Endometrial microvascular endothelial cells (primary cell): Measurements from ENCODE around the gene KCTD11. TPM values are rescaled to one million over a fixed set of nuclear protein-coding genes. Genes with fewer than 3 reads are reported as not detected.

Experiments
- in situ Hi-C: cut with HindIII; loops from 2 replicates; pipeline ENCODE4 v1.10.0; 2017; ENCODE audit warnings: low sequenced_read_pairs, low pct_unique_long_range_greater_than_20kb; ENCODE audit errors: inconsistent ontology term
- total RNA-seq: library from RNA; depleted of rRNA; stranded (reverse); fragments of >200 nt; gene quantifications from one replicate; pipeline ENCODE4 v1.2.3, GENCODE V29; 2015; ENCODE audit errors: inconsistent ontology term

The KCTD11 gene
- total RNA-seq, 1 donor from 2014 or later = 7.8 TPM

DNA sequence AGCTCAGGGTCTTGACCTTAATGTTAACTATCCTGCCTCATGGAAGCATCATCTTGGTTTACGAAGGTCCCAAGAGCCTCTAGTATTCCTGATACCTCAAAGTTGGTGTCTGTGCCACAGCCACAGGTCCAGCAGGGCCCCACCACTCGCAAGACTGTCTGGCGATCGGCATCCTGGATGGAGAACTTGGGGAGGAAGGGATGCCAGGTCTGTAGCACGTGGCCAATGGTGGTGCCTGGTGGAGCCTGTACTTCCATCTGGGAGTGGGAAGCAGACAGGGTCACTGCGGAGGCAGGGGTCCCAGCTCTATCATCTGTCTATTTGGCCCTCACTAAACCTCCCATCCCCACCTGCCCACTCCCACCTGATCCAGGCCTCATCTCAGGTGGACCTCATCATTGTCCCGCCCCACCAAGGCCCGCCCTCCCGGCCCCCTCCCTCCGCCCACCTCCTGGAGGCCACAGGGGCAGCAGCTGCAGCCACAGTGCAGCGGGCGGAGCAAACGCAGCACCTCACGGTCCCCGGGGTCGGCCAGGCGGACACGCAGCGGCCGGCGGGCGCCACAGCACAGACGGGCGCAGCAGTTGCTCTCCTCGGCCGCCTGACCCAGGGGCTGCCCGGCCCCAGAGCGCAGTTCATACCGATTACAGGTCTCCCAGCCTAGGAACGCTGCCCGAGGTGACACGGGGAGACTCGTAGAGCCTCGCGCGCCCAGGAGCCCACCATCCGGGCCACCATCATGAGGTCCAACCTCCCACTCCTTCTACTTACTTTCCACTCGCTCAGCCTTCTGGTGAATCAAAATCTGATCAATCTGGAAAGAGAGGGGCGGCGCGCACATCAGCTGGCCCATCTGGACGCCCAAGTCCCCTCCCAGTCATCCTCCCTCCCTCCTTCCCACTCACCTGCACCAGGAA lies 41.0 kb downstream of the KCTD11 start:
- in situ Hi-C loops = no loop called here

DNA sequence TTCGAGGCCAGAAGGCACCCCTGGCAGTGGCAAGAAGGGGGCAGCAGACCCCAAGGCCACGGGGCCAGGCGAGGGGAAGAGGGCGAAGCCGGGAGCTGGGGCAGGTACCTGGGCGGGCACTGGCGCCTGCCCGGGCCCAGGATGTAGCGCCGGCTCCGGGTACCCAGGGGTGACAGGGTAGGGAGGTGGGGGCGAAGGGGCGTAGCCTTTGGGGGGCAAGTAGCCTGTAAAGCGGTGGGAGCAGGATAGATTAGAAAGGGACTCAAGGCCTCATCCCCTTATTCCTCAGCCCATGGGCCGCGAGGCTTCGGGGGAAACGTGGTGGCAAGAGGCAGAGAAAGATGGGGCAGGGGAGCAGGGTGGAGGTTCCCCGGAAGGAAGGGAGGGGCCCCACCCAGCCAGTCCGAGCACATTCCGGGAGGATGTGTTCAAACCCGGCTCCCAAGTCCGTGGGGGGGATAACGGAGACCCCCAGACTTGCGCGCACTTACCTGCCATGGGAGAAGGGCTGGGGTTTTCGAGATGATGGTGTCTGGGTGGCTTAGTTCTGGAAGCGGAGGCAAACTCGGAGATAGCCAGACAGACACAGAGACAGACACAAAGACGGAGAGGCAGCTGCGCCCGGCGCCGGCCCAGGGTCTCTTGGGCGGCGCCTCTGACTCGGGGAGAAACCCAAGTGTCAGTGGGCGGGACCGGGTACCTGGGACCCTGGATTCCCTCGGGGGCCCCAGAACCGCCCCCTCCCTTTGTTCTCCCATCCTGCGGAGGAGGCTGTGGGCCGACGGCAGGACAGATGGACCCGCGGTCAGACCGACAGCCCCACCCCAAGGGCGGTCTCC lies 41.9 kb downstream of the KCTD11 start:
- in situ Hi-C loops = no loop called here

DNA sequence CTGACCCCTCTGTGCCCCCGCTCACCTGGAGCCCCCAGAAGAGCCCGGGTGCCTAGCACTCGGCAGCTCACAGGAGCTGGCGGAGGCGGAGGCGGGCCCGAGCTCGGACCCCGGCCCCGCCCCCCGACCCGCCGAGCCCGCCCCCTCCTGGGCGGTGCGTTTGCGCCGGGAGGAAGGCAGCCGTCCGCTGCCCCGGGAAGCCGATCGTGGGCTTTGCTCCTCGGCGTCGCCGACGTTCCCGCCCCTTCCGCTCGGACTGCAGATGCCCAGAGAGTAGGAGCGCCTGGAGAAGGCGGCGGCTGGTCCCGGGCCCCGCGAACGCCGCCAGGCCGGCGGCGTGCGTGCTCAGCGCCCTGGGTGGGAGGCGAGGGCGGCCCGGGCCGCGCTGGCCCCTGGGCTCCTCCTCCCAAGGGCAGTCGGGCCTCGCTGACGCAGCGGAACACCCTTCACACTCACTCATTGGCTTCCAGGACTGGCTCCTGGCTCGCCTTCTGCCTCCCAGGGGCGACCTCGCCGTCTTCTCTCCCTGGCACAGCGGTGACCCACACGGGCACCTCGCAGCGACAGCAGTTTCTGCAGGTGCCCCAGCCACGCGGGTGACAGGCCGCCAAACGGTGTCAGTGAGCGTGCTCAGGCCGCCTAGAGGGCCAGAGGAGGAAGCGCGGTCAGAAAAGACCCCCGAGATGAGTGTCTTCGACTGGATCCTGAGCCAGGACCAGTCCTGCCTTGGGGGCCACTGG lies 42.7 kb downstream of the KCTD11 start, which contains the start of gene PLSCR3:
Gene PLSCR3 (minus strand): TSS at position 74 of the 740 bp plus-strand sequence. CDS start 415 bp downstream, outside the sequence.
- in situ Hi-C loops = no loop called here

DNA sequence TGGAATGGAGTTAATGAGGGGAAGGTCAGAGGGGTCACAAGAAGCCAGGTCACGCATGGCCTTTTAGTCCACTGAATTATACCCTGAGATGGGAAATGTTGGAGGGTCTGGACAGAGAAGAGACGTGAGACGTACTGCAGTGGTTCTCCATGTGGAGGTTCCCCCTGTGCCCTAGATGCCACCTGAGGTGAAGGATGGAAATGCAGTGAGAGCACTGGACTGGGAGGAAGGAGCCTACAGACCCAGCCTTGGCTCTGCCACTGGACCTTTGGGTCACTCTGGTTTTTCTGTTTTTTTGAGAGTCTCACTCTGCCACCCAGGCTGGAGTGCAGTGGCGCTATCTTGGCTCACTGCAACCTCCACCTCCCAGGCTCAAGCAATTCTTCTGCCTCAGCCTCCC lies 44.2 kb downstream of the KCTD11 start:
- in situ Hi-C loops = no loop called here

DNA sequence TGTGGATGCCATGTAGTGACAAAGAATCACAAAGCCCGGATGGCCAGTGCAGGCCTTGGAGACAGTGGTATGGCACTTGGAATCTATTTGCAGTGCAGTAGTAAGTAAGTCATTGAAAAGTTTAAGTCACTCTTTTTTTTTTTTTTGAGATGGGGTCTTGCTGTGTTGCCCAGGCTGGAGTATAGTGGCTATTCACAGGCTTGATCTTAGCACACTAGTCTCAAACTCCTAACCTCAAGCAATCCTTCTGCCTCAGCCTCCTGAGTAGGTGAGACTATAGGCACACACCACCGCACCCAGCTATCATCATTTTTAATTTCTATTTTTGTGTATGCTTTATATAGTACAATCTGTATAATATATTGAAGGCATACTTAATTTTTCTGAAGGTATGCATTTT lies 46.6 kb downstream of the KCTD11 start:
- in situ Hi-C loops = no loop called here

DNA sequence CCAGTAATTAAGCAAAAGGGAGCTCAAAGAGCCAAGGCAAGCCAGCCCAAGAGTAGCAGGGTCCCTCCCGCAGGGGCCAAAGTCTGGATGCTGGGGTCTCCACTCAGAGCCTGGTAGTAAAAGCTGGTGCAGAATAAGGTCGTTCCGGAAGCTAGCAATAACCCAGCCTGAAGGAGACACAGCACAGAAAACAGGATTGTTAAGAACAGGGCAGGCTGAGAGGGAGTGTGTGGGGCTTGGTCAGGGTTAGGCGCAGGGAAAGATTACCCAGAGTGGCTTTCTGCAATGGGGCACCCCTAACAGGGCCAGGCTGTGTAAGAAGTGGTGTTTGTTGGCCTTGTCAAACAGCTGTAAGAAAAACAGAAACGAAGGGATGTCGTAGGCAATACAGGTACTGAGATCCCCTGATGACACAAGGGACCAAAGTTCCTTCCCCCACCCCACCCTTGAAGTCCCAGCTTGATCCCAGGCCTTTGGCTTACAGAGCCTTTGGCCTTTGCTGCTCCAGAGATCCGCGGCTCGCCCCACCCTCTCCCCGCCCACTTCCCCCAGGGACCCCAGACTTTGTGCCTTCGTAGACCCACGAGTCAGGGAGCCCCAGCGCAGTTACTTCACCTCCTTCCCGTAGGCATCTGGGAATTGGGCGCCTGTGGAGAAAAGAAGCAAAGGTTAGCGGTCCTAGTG lies 51.2 kb downstream of the KCTD11 start:
- in situ Hi-C loops = no loop called here

DNA sequence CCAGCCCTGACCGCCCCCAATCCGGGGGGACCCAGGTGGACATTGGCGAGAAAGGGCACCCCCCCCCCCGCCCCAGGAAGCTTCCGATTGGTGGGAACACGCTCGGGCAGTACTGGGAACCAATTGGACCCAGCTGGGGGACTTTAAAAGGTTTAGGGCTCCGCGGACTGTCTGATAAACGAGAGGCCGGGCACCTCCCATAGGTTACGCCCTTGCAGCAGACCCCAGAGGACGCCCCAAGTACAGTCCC lies 51.7 kb downstream of the KCTD11 start:
- in situ Hi-C loops = no loop called here

DNA sequence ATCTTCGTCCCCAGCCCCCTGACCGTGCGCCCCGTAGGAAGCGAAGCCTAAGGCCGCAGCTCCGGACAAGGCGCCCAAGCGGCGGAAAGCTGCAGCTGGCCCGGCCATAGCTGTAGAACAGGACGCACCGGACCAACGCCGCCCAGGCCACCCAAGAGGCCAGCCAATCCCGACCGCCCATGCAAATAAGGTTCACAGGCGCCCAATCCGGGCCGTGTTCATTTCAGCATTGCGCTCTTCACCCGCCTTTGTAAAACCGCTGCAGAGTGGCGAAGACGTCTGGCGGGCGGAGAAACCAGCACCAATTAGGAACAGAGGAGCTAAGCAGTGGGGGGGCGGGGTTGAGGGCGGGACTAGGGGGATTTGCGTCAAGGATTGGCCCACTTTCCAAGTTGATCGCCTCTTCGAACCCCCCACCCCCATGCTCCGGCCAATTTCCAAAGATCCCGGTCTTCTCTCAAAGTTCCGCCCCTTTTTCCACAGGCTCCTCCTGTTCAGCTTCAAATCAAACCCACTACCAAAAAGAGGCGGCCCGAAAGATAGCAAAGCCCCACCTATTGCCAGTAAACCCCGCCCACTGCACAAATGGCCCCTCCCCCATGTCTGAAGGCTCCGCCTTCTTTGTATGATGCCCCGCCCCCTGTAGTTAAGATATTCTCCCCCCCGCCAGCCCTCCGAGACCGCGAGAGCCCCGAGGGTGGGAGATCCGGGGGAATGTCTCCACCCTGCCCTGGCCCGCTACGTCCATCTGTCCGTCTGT lies 52.2 kb downstream of the KCTD11 start, which contains the start of gene TMEM256:
Gene TMEM256 (minus strand): TSS at position 121 of the 760 bp plus-strand sequence. CDS start 13 bp downstream, at position 108.
- in situ Hi-C loops = no loop called here

Other genes with a start within 250 kb of the KCTD11 start
- gene ASGR2, start 237.3 kb upstream of the KCTD11 start, total RNA-seq = not detected
- not detected for gene ASGR1, start 172.8 kb upstream of the KCTD11 start, total RNA-seq
- 5.9 TPM for gene DLG4, start 132.3 kb upstream of the KCTD11 start, total RNA-seq
- gene ACADVL, start 132.2 kb upstream of the KCTD11 start, total RNA-seq = 357 TPM
- gene DVL2, start 117.6 kb upstream of the KCTD11 start, total RNA-seq = 31.8 TPM
- 65.3 TPM for gene PHF23, start 112.7 kb upstream of the KCTD11 start, total RNA-seq
- gene GABARAP, start 109.7 kb upstream of the KCTD11 start, total RNA-seq = 154 TPM
- gene CTDNEP1, start 100.4 kb upstream of the KCTD11 start, total RNA-seq = 55.9 TPM
- gene ELP5, start 99.9 kb upstream of the KCTD11 start, total RNA-seq = 46.6 TPM
- 16.4 TPM for gene CLDN7, start 89.7 kb upstream of the KCTD11 start, total RNA-seq
- not detected for gene SLC2A4, start 70.4 kb upstream of the KCTD11 start, total RNA-seq
- gene YBX2, start 57.5 kb upstream of the KCTD11 start, total RNA-seq = not detected
- 666 TPM for gene EIF5A, start 44.5 kb upstream of the KCTD11 start, total RNA-seq
- 39.7 TPM for gene GPS2, start 36.8 kb upstream of the KCTD11 start, total RNA-seq
- 15.1 TPM for gene NEURL4, start 22.8 kb upstream of the KCTD11 start, total RNA-seq
- not detected for gene ACAP1, start 15.6 kb upstream of the KCTD11 start, total RNA-seq
- gene TMEM95, start 3.0 kb downstream of the KCTD11 start, total RNA-seq = not detected
- gene TNK1, start 28.9 kb downstream of the KCTD11 start, total RNA-seq = not detected
- gene PLSCR3, start 42.4 kb downstream of the KCTD11 start, total RNA-seq = 55.8 TPM
- gene TMEM256, start 51.9 kb downstream of the KCTD11 start, total RNA-seq = 109 TPM
- 3.4 TPM for gene NLGN2, start 55.7 kb downstream of the KCTD11 start, total RNA-seq
- not detected for gene SPEM1, start 68.2 kb downstream of the KCTD11 start, total RNA-seq
- not detected for gene SPEM2, start 73.5 kb downstream of the KCTD11 start, total RNA-seq
- not detected for gene SPEM3, start 76.7 kb downstream of the KCTD11 start, total RNA-seq
- 5.2 TPM for gene TMEM102, start 83.3 kb downstream of the KCTD11 start, total RNA-seq
- gene FGF11, start 87.3 kb downstream of the KCTD11 start, total RNA-seq = not detected
- 14.1 TPM for gene CHRNB1, start 92.9 kb downstream of the KCTD11 start, total RNA-seq
- 23.1 TPM for gene ZBTB4, start 127.5 kb downstream of the KCTD11 start, total RNA-seq
- gene SLC35G6, start 129.3 kb downstream of the KCTD11 start, total RNA-seq = not detected
- gene POLR2A, start 132.2 kb downstream of the KCTD11 start, total RNA-seq = 40.6 TPM
- 9.5 TPM for gene TNFSF12, start 196.9 kb downstream of the KCTD11 start, total RNA-seq
- 2.1 TPM for gene TNFSF13, start 206.6 kb downstream of the KCTD11 start, total RNA-seq
- 113 TPM for gene SENP3, start 209.8 kb downstream of the KCTD11 start, total RNA-seq
- gene CD68, start 227.5 kb downstream of the KCTD11 start, total RNA-seq = 22.9 TPM
- 328 TPM for gene MPDU1, start 231.7 kb downstream of the KCTD11 start, total RNA-seq
- gene SOX15, start 237.9 kb downstream of the KCTD11 start, total RNA-seq = not detected